ENCODE results near the gene TMEM248.
"Not testable (repeated sequence)": the region's sequence is repeated elsewhere in the genome, so short reads cannot be mapped to it uniquely, and the experiment has no call there.

Gene TMEM248

GRCh38 chr7:66950763-66951162 is 29.7 kb downstream of the TMEM248 start:
- H3K9me3 ChIP-seq (ENCODE audit: control insufficient read depth, insufficient read depth, low read length): no peaks in the 10 kb centered on the region

DNA sequence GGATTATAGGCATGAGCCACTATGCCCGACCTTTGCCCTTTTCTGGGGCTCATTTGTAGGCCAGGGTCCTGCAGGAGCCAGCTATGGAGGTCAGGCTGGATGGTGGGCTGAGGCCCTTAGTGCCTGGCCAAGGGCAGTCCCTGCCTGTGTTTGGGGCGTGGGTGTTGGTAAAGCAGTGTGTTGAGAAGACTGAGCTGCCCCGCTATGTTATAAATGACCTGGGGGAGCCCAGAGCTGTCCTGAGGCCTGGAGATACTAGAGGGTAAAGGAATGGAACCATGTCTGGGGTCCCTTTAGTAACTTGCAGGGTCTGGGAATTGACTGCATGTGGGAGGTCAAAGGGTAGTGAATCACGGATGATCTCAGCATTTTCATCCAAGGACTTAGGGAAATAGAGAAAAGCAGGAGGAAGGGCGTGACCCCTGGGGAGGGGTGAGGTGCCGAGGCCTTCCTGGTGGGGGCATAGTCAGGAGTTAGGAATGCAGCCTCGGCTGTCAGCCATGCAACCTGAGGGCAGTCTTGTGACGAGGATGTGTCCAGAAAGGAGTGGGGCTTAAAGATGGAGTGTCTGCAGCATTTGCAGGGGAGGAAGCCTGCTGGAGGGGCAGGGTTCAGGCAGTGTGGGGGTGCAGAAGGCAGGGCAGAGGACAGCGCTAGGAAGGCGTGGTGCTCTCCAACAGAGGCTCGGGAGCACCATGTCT is 31.5 kb downstream of the TMEM248 start:
- H3K4me1 ChIP-seq (ENCODE audit: control insufficient read depth, insufficient read depth, low read length): no peaks in the 10 kb centered on the region
- no peaks in the 10 kb centered on the region for H3K9me3 ChIP-seq (ENCODE audit: control insufficient read depth, insufficient read depth, low read length)
- H3K9ac ChIP-seq (ENCODE audit: low read depth, low read length): no peak overlapping the region
- H3K27me3 ChIP-seq (ENCODE audit: control insufficient read depth, insufficient read depth, low read length): no peaks in the 10 kb centered on the region
- H3K36me3 ChIP-seq (ENCODE audit: control insufficient read depth, insufficient read depth, low read length): peaks cover 88% of the 10 kb centered on the region
- H3K27ac ChIP-seq (ENCODE audit: low read depth, low read length): peak overlapping the region; percentile 78
- H3K4me3 ChIP-seq (ENCODE audit: low read depth, low read length): no peak overlapping the region

More at GRCh38 chr7:66950763-66951162, 29.7 kb downstream of the TMEM248 start:
- Histone ChIP-seq H3K27ac (ENCODE audit: low read depth, low read length) (no peak overlapping the region), H3K36me3 (ENCODE audit: control insufficient read depth, insufficient read depth, low read length) (peaks cover 74% of the 10 kb centered on the region), H3K4me3 (ENCODE audit: low read depth, low read length) (no peak overlapping the region), H3K9ac (ENCODE audit: low read depth, low read length) (no peak overlapping the region), H3K27me3 (ENCODE audit: control insufficient read depth, insufficient read depth, low read length) (no peaks in the 10 kb centered on the region), H3K4me1 (ENCODE audit: control insufficient read depth, insufficient read depth, low read length) (no peaks in the 10 kb centered on the region)

DNA sequence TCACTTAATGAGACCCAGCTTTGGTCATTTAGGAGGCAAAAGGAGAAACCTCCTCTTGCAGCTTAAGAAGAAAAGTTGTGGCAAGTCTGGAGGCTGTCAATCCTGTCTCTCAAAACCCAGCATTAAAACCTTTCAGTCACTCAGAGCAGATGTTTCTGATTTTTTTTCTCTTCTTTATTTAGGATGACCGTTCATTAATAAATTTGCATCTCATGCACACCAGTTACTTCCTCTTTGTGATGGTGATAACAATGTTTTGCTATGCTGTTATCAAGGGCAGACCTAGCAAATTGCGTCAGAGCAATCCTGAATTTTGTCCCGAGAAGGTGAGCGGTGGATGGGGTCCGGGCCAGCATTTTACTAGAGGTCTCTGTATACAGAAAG is 32.0 kb downstream of the TMEM248 start:
- peaks cover 87% of the 10 kb centered on the region for H3K36me3 ChIP-seq (ENCODE audit: control insufficient read depth, insufficient read depth, low read length)
- H3K9me3 ChIP-seq (ENCODE audit: control insufficient read depth, insufficient read depth, low read length): no peaks in the 10 kb centered on the region
- no peak overlapping the region for H3K27ac ChIP-seq (ENCODE audit: low read depth, low read length)
- H3K9ac ChIP-seq (ENCODE audit: low read depth, low read length): no peak overlapping the region
- H3K4me1 ChIP-seq (ENCODE audit: control insufficient read depth, insufficient read depth, low read length): no peaks in the 10 kb centered on the region
- no peaks in the 10 kb centered on the region for H3K27me3 ChIP-seq (ENCODE audit: control insufficient read depth, insufficient read depth, low read length)
- H3K4me3 ChIP-seq (ENCODE audit: low read depth, low read length): no peak overlapping the region

DNA sequence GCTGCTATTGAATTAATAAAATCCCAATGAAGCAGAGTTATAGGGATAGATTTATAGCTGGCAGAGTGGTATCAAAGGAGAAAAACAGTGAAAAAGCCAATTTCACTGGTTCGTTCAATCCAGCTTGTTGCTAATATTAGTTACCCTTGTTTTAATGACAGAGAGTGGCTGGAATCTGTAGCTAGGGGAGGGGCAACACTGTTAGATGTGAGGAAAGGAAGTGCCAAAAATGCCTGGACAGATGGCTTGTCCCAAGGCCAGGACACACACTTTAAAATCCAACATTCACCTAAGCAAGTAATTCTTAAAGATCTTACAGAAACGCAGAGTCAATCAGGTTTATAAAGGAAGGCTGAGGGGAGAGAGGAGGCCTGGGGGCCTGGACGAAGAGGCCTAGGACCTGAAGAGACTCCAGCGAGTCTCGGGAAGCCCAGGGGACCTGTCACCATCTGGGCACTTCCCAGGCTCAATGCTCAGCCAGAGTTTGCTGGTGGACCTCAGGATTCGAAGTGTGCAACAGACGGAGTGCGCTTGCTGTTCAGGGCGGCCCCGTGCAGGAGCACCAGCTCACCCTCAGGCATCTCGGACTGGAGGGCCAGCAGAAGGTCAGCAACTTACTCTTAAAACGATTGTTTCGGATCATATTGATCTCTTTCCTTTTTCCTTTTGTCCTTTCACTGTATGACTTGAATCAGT is 36.7 kb downstream of the TMEM248 start:
- Histone ChIP-seq H3K4me1 (ENCODE audit: control insufficient read depth, insufficient read depth, low read length) (no peaks in the 10 kb centered on the region), H3K27ac (ENCODE audit: low read depth, low read length) (no peak overlapping the region), H3K4me3 (ENCODE audit: low read depth, low read length) (no peak overlapping the region), H3K36me3 (ENCODE audit: control insufficient read depth, insufficient read depth, low read length) (peaks cover 48% of the 10 kb centered on the region), H3K9ac (ENCODE audit: low read depth, low read length) (no peak overlapping the region), H3K9me3 (ENCODE audit: control insufficient read depth, insufficient read depth, low read length) (no peaks in the 10 kb centered on the region), H3K27me3 (ENCODE audit: control insufficient read depth, insufficient read depth, low read length) (no peaks in the 10 kb centered on the region)

- Histone ChIP-seq H3K9ac (ENCODE audit: low read depth, low read length) (no peak overlapping the region), H3K9me3 (ENCODE audit: control insufficient read depth, insufficient read depth, low read length) (no peaks in the 10 kb centered on the region), H3K4me3 (ENCODE audit: low read depth, low read length) (no peak overlapping the region), H3K27me3 (ENCODE audit: control insufficient read depth, insufficient read depth, low read length) (no peaks in the 10 kb centered on the region), H3K27ac (ENCODE audit: low read depth, low read length) (no peak overlapping the region), H3K4me1 (ENCODE audit: control insufficient read depth, insufficient read depth, low read length) (no peaks in the 10 kb centered on the region), H3K36me3 (ENCODE audit: control insufficient read depth, insufficient read depth, low read length) (peaks cover 41% of the 10 kb centered on the region)
Measured at GRCh38 chr7:66958538-66959350, 37.7 kb downstream of the TMEM248 start.

- no peak overlapping the region for H3K4me3 ChIP-seq (ENCODE audit: low read depth, low read length)
- H3K4me1 ChIP-seq (ENCODE audit: control insufficient read depth, insufficient read depth, low read length): no peaks in the 10 kb centered on the region
- H3K27ac ChIP-seq (ENCODE audit: low read depth, low read length): no peak overlapping the region
- H3K27me3 ChIP-seq (ENCODE audit: control insufficient read depth, insufficient read depth, low read length): no peaks in the 10 kb centered on the region
- H3K9ac ChIP-seq (ENCODE audit: low read depth, low read length): no peak overlapping the region
- H3K9me3 ChIP-seq (ENCODE audit: control insufficient read depth, insufficient read depth, low read length): no peaks in the 10 kb centered on the region
- peaks cover 31% of the 10 kb centered on the region for H3K36me3 ChIP-seq (ENCODE audit: control insufficient read depth, insufficient read depth, low read length)
Measured at GRCh38 chr7:66960192-66960591, 39.2 kb downstream of the TMEM248 start.

DNA sequence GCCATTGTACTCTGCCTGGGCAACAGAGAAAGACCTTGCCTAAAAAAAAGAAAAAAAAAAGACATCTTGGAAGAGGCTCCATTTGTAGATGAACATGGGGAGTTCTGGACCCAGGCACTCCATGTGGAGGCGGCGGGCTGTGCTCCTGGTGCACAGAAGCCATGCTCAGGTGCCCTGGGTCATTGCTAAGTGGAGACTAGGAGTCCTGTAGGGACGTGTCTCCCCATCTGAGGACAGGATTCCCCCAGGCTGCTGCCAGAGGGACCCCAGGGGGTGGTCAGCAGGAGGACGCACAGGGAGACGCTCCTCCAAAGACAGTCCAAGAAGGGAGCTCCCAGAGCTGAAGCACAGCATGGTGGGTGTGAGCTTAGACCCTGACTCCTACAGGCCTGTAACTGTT is 40.1 kb downstream of the TMEM248 start:
- peaks cover 22% of the 10 kb centered on the region for H3K36me3 ChIP-seq (ENCODE audit: control insufficient read depth, insufficient read depth, low read length)
- no peak overlapping the region for H3K4me3 ChIP-seq (ENCODE audit: low read depth, low read length)
- H3K27me3 ChIP-seq (ENCODE audit: control insufficient read depth, insufficient read depth, low read length): no peaks in the 10 kb centered on the region
- no peaks in the 10 kb centered on the region for H3K4me1 ChIP-seq (ENCODE audit: control insufficient read depth, insufficient read depth, low read length)
- H3K9ac ChIP-seq (ENCODE audit: low read depth, low read length): no peak overlapping the region
- no peak overlapping the region for H3K27ac ChIP-seq (ENCODE audit: low read depth, low read length)
- peaks cover 4% of the 10 kb centered on the region; the same call in 1 of the 2 replicates for H3K9me3 ChIP-seq (ENCODE audit: control insufficient read depth, insufficient read depth, low read length)

DNA sequence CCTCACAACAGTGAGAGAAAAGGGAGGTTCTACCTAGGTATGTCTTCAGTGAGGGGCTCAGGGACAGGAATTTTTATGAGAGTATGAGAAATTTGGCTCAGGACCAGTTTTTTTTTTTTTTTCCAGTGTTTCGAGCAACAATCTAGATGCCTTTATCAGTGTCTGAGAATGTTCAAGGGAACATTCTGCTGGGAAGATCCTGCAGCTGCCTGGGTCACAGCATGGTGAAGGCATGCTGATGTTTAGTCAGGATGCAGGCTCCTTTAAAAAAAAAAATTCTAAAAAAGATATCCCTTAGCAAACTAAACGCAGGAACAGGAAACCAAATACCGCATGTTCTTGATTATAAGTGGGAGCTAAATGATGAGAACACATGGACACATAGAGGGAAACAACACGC is 43.4 kb downstream of the TMEM248 start:
- Histone ChIP-seq H3K27ac (ENCODE audit: low read depth, low read length) (no peak overlapping the region), H3K4me1 (ENCODE audit: control insufficient read depth, insufficient read depth, low read length) (no peaks in the 10 kb centered on the region), H3K9me3 (ENCODE audit: control insufficient read depth, insufficient read depth, low read length) (peaks cover 4% of the 10 kb centered on the region; the same call in 1 of the 2 replicates), H3K36me3 (ENCODE audit: control insufficient read depth, insufficient read depth, low read length) (no peaks in the 10 kb centered on the region), H3K4me3 (ENCODE audit: low read depth, low read length) (no peak overlapping the region), H3K9ac (ENCODE audit: low read depth, low read length) (no peak overlapping the region), H3K27me3 (ENCODE audit: control insufficient read depth, insufficient read depth, low read length) (no peaks in the 10 kb centered on the region)

GRCh38 chr7:66967029-66967428 is 46.0 kb downstream of the TMEM248 start:
- no peaks in the 10 kb centered on the region for H3K4me1 ChIP-seq (ENCODE audit: control insufficient read depth, insufficient read depth, low read length)
- H3K36me3 ChIP-seq (ENCODE audit: control insufficient read depth, insufficient read depth, low read length): no peaks in the 10 kb centered on the region
- no peak overlapping the region for H3K27ac ChIP-seq (ENCODE audit: low read depth, low read length)
- no peaks in the 10 kb centered on the region for H3K27me3 ChIP-seq (ENCODE audit: control insufficient read depth, insufficient read depth, low read length)
- H3K4me3 ChIP-seq (ENCODE audit: low read depth, low read length): no peak overlapping the region
- H3K9me3 ChIP-seq (ENCODE audit: control insufficient read depth, insufficient read depth, low read length): peaks cover 4% of the 10 kb centered on the region; the same call in 1 of the 2 replicates
- H3K9ac ChIP-seq (ENCODE audit: low read depth, low read length): no peak overlapping the region

- H3K27ac ChIP-seq (ENCODE audit: low read depth, low read length); H3K4me3 ChIP-seq (ENCODE audit: low read depth, low read length); H3K36me3 ChIP-seq (ENCODE audit: control insufficient read depth, insufficient read depth, low read length): not testable (repeated sequence)
Measured at GRCh38 chr7:66969001-66969400, 48.0 kb downstream of the TMEM248 start.

GRCh38 chr7:66970310-66970709 is 49.3 kb downstream of the TMEM248 start:
- Histone ChIP-seq H3K9ac (ENCODE audit: low read depth, low read length) (no peak overlapping the region), H3K36me3 (ENCODE audit: control insufficient read depth, insufficient read depth, low read length) (no peaks in the 10 kb centered on the region), H3K4me1 (ENCODE audit: control insufficient read depth, insufficient read depth, low read length) (no peaks in the 10 kb centered on the region), H3K27me3 (ENCODE audit: control insufficient read depth, insufficient read depth, low read length) (no peaks in the 10 kb centered on the region), H3K27ac (ENCODE audit: low read depth, low read length) (no peak overlapping the region), H3K4me3 (ENCODE audit: low read depth, low read length) (no peak overlapping the region), H3K9me3 (ENCODE audit: control insufficient read depth, insufficient read depth, low read length) (peaks cover 4% of the 10 kb centered on the region; the same call in 1 of the 2 replicates)

More at GRCh38 chr7:66969001-66969400, 48.0 kb downstream of the TMEM248 start:
- H3K9ac ChIP-seq (ENCODE audit: low read depth, low read length); H3K27me3 ChIP-seq (ENCODE audit: control insufficient read depth, insufficient read depth, low read length); H3K9me3 ChIP-seq (ENCODE audit: control insufficient read depth, insufficient read depth, low read length); H3K4me1 ChIP-seq (ENCODE audit: control insufficient read depth, insufficient read depth, low read length): not testable (repeated sequence)
